Adipose tissue (tissue), 3 donors: ENCODE results near the gene TRPC4AP. TPM values are rescaled to one million over a fixed set of nuclear protein-coding genes. Genes with fewer than 3 reads are reported as not detected.
A peak's percentile ranks its signal among the peaks of the same experiment; 100 is the strongest.
"Not testable (repeated sequence)": the region's sequence is repeated elsewhere in the genome, so short reads cannot be mapped to it uniquely, and the experiment has no call there.

Source experiments
- H3K27ac ChIP-seq: one replicate; pipeline ENCODE4 v1.5.1; 2013; ENCODE audit warnings: low read depth, low read length
- WGBS, 3 donors: extraction: QIAGEN DNeasy Blood & Tissue Kit; methylation state at CpG; one replicate each; pipeline ENCODE4 v1.1.7; 2013; 5-methylcytosine and 5-hydroxymethylcytosine counted together
- polyA plus RNA-seq, 3 donors: library from polyadenylated mRNA; stranded (reverse); fragments of 200-250 nt; gene quantifications; one replicate each; pipeline ENCODE4 v1.2.3, GENCODE V29; 2013
- donor health status: healthy with polysubstance abuse.
- donor health status: Bipolar disorder and iron deficiency.
- donor health status: healthy.

TRPC4AP gene, protein sequence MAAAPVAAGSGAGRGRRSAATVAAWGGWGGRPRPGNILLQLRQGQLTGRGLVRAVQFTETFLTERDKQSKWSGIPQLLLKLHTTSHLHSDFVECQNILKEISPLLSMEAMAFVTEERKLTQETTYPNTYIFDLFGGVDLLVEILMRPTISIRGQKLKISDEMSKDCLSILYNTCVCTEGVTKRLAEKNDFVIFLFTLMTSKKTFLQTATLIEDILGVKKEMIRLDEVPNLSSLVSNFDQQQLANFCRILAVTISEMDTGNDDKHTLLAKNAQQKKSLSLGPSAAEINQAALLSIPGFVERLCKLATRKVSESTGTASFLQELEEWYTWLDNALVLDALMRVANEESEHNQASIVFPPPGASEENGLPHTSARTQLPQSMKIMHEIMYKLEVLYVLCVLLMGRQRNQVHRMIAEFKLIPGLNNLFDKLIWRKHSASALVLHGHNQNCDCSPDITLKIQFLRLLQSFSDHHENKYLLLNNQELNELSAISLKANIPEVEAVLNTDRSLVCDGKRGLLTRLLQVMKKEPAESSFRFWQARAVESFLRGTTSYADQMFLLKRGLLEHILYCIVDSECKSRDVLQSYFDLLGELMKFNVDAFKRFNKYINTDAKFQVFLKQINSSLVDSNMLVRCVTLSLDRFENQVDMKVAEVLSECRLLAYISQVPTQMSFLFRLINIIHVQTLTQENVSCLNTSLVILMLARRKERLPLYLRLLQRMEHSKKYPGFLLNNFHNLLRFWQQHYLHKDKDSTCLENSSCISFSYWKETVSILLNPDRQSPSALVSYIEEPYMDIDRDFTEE
- 10 to 100 TPM; 36.1 to 54.5 (median 43.1) TPM for polyA plus RNA-seq

- H3K27ac ChIP-seq: peak within 1 kb of the TSS; percentile 43
- WGBS, 3 donors: 1 to 2% (median 2%) methylated on average over 65 to 69 of the region's 69 CpGs
These were observed at the start of gene TRPC4AP for GRCh38 chr20:35092524-35093266. TRPC4AP (minus strand) TSS chr20:35092807; CDS start chr20:35092781, 26 bp downstream.

DNA sequence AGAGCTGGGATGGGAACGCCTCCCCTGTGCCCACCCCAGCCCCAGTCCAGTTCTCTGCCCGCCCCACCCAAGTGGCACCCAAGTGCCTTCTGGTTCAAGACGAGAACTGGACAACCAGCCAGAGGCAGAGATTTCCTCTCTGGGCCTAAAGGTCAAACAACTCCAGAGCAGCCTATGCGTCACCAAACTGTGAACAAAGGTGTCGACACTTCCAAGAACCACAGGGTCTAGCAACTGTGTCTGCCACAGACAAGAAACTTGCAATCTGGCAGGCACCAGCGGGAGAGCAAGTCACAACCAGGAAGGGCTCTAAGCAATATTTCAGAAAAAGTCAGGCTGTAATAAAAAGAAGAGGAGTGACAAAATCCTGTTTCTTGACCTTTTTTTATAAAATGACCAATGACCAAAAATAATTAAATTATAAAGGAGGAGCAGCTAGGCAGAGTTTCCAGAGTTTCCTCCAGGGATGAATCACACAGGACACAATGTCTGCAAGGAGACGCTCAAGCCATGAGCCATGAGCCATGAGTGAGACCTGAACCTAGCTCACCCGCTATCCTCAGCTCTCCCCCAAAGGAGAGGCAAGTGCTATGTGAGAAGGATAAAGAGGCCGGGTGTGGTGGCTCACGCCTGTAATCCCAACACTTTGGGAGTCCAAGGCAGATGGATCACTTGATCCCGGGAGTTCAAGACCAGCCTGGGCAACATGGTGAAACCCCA is 43.4 kb upstream of the TRPC4AP start:
- peak overlapping the region; percentile 4 for H3K27ac ChIP-seq
- 71 to 92% (median 72%) methylated on average over 11 of the region's 11 CpGs for WGBS, 3 donors

GRCh38 chr20:35134880-35135279 is 42.3 kb upstream of the TRPC4AP start:
- H3K27ac ChIP-seq: no peak overlapping the region
- WGBS, 3 donors: 67 to 87% (median 73%) methylated on average over 6 of the region's 6 CpGs

DNA sequence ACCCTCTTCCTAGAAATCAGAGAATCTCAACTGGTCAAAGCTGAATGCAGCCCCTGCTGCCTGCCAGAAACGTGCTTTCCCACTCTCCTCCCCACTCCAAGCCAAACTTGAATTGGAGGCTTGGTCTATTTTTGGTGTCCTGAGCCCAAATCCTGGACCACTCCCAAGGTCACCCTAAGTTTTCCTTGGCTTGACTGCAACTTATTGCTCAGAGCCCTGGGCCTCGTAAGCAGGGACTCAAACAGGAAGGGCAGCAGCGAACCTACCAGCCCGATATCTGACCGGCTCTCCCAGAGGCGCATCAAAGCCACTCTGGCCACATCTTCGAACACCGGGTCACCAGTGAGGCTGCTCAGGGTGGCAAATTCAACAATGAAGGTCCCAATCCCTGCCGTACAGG is 41.9 kb upstream of the TRPC4AP start:
- 51 to 74% (median 55%) methylated on average over 9 of the region's 9 CpGs for WGBS, 3 donors

GRCh38 chr20:35133735-35134134 is 41.1 kb upstream of the TRPC4AP start:
- no peak overlapping the region for H3K27ac ChIP-seq
- WGBS, 3 donors: 89 to 90% (median 89%) methylated on average over 5 of the region's 5 CpGs

More for the DNA sequence above, 41.9 kb upstream of the TRPC4AP start:
- no peak overlapping the region for H3K27ac ChIP-seq

- WGBS, 3 donors: 88 to 91% (median 90%) methylated on average over 5 of the region's 5 CpGs
- no peak overlapping the region for H3K27ac ChIP-seq
These were observed 40.4 kb upstream of the TRPC4AP start for GRCh38 chr20:35133031-35133430.

DNA sequence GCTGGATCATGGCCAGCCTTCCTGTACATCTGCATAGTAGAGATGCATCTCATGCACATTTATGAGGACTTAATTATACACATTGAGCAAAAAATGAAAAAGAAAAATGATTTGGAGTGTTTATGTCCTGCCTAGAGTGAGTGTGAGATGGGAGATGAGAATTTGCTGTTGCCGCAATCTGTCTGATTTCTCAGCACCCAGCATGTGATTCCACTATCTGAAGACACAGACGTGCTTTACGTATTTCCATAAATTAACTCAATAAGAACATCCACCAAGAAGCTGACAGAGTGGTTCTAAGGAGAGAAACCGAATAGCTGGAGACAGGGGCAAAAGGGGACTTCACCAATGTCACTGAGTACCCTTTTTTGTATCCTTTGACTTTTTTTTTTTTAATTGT is 39.3 kb upstream of the TRPC4AP start:
- WGBS, 3 donors: 85 to 95% (median 92%) methylated on average over 4 of the region's 4 CpGs
- H3K27ac ChIP-seq: no peak overlapping the region

- no peak overlapping the region for H3K27ac ChIP-seq
- 66 to 79% (median 70%) methylated on average over 2 of the region's 2 CpGs for WGBS, 3 donors
These were observed 37.1 kb upstream of the TRPC4AP start for GRCh38 chr20:35129647-35130069.

DNA sequence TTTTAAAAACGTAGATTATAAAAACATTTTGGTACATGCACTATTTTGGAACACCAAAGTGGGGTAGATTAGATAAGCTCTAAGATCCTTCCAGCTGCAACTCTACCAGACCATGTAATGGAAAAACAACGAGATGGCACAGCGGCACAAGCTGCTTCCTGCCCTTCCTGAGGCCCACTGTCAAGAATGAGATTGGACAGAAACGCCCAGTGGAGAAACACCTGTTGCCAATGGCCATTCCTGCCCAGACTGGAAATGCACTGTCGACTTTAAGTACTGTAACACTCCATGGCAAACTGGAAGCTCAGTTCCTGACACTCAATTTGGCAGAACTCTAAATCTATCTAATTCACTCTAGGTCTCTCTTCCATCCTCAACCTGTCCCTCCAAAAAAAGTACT is 33.1 kb upstream of the TRPC4AP start:
- WGBS, 3 donors: 81 to 90% (median 89%) methylated on average over 5 of the region's 5 CpGs
- H3K27ac ChIP-seq: no peak overlapping the region

- H3K27ac ChIP-seq: no peak overlapping the region
- 81 to 89% (median 85%) methylated on average over 5 of the region's 5 CpGs for WGBS, 3 donors
These were observed 30.3 kb upstream of the TRPC4AP start for GRCh38 chr20:35122756-35123405.

- no peak overlapping the region for H3K27ac ChIP-seq
- 88 to 90% (median 89%) methylated on average over 7 of the region's 7 CpGs for WGBS, 3 donors
These were observed 28.6 kb upstream of the TRPC4AP start for GRCh38 chr20:35121186-35121585.

- no peak overlapping the region for H3K27ac ChIP-seq
- WGBS, 3 donors: 72 to 90% (median 74%) methylated on average over 8 of the region's 8 CpGs
These were observed 27.6 kb upstream of the TRPC4AP start for GRCh38 chr20:35120012-35120701.

DNA sequence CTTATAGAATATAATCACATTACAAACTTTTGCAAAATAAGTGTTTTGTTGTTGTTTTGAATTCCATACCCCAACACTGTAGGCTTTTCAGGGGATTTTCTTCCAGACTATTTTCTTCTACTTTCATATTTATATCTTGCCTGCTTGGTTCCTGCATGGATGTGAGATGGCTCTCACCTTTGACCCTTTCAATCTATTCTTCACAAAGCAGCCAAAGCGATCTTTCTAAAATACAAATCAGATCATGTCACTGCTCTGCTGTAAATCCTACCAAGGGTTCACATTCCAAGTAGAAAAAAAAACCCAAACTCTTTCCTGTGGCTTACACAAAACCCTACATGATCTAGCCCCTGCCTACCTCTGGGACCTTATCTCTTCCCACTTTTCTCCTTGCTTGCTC is 25.0 kb upstream of the TRPC4AP start:
- WGBS, 3 donors: 64 to 87% (median 82%) methylated on average over 1 of the region's 1 CpG
- no peak overlapping the region for H3K27ac ChIP-seq

- no peak overlapping the region for H3K27ac ChIP-seq
These were observed 24.6 kb upstream of the TRPC4AP start for GRCh38 chr20:35117196-35117595.

GRCh38 chr20:35116258-35116657 is 23.7 kb upstream of the TRPC4AP start:
- H3K27ac ChIP-seq: no peak overlapping the region
- WGBS, 3 donors: 73 to 86% (median 80%) methylated on average over 4 of the region's 4 CpGs

DNA sequence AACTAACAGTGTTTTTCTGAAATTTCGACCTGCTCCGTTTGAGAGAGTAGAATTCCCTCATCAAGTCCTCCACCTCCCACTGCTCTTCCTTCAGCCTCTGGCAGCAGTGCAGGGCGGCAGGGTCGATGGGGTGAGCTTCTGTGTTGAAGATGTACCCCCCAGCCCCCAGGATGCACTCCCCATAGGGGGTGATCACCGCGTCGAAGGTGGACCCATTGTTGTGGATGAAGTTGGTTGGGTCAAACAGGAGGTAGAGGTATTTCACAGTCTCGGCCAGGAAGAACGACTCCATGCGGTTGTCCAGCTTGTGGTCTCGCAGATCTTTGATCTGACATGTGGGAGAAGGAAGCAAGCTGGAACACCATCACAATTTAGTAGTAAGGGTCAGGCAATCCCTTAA is 23.0 kb upstream of the TRPC4AP start:
- 85 to 91% (median 90%) methylated on average over 11 of the region's 11 CpGs for WGBS, 3 donors
- H3K27ac ChIP-seq: no peak overlapping the region

GRCh38 chr20:35112276-35112675 is 19.7 kb upstream of the TRPC4AP start:
- 77 to 88% (median 87%) methylated on average over 5 of the region's 5 CpGs for WGBS, 3 donors
- H3K27ac ChIP-seq: not testable (repeated sequence)
